Kidney capillary endothelial cell (primary cell): ENCODE measurements around the gene ERRFI1.

ENCODE experiments used
- DNase-seq: peaks from one replicate; pipeline ENCODE4 v3.0.0-alpha.2; 2018; ENCODE audit warnings: low spot score

Gene ERRFI1

DNA sequence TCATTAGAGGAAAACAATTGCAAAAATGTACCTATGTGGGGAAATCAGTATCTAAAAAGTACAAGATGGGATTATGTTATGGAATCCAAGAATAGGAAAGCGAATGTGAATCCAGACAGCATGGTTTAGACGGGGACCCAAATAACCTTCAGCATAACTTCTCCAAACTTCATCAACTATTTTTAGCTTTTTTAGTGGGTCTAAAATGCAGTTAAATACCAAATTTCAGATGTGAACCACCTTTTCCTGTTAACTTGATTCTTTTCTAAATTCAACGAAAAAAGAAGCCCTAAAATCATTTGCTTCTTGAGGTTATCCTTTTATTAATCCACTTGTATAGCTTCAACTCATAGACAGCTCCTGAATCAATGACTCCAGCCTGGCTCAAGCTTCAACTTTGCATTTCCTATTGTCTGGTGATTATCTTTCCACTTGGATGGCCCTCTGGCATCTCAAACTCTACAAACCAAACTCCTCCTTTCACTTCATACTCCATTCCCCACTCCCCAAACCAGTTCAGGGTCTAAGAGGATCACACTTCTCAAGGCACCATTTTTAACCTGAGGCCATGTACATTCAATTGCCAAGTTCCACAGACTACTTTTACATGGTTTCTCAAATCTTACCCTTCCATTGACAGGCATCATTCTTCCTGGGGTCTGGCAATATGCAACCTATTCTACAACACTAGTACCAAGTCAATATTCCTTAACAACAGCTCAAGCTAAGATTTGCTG lies 7.4 kb downstream of the ERRFI1 start:
- DNase-seq, result no peak

DNA sequence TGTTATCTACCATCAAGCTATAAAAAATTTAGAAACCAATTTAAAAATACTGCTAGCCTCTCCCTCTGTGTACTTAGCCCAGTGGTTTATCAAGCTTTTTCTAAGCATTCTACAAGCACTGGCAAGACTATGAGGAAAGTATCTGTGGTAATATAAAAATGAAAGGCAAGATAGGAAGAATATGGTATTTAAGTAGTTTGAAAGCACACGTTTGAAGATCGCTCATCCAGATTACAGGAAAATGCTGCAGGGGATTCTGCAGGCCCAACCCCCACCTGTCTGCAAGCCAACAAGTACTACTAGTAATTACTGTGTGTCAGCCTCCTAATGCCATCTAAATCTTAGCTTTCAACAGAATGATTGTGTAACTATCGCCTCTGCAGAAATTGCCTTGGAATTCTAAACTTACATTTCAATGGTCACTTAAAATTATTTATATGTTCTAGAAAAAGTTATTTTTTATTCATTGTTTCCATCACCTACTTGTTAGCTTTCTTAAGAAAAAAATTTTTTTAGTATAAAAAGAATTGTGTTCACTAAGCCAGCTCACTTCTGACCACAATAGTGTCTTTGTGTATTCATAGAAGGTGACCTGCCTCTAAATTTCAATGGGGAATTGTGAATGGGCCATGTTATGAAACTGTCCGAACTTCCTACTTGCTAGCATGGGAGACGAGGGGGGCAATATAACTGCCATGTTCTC lies 8.5 kb downstream of the ERRFI1 start:
- DNase-seq, result no peak

DNA sequence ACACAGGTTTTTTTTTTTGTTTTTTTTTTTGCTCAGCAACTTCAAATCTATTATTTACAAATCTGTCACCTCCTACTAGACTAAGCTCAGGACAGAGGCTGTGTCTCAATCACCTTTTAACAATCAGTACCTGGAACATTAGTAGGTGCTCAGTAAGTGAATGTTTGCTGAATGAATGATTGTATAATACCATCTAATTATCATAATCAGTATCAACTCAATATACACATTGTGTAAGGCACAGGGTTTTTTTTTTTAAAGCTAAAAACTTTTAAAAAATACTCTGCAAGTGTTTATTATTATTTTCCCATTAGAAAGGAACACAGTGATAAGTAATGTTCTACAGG lies 9.2 kb downstream of the ERRFI1 start:
- DNase-seq, result no peak

DNA sequence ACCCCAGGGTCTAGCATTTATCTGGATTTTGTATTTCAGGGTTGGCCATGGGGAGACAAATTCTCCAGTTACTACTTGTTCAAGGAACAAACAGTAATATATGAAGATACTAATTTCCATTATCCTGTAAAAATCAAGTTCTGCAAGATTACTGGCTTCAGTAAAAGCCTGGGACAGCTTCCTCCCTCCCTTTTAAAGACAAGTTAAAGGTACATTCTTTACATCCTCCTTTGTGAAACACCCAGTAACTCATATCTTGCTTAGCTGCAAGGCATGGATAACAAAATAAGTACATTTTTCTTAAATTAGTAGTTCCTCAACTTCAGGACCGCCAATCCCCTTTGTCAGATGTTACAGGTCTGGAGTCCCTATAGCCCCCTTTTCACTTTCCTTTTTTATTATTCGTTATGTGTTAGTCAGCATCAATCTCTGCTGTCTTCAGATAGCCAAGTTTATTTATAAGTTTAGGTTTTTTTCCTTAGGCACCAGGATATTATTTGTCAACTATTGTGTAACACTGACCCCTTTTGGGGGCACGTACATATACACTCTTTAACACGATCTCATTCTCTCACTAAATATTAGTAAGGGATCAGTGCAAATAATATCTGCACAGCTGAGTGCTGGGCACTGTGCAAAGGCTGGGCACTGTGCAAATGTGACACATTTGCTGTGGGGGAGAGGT lies 9.8 kb downstream of the ERRFI1 start:
- no peak for DNase-seq

DNA sequence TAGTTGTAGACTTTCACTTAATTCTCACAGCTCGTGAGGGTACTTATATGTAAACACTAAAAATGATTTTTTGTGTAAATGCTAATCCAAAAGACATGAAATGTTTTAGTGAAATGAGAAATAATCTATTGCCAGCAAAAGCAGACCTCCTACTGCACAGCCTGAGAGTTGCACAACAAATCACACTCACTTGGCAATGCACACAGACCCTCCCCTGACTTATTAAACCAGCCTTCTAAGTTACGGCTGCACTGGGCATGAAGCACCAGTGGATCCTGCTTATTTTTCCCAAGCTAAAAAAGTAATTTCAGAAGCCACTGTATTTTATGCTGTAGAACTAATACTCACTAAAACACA lies 10.3 kb downstream of the ERRFI1 start:
- DNase-seq, result no peak

DNA sequence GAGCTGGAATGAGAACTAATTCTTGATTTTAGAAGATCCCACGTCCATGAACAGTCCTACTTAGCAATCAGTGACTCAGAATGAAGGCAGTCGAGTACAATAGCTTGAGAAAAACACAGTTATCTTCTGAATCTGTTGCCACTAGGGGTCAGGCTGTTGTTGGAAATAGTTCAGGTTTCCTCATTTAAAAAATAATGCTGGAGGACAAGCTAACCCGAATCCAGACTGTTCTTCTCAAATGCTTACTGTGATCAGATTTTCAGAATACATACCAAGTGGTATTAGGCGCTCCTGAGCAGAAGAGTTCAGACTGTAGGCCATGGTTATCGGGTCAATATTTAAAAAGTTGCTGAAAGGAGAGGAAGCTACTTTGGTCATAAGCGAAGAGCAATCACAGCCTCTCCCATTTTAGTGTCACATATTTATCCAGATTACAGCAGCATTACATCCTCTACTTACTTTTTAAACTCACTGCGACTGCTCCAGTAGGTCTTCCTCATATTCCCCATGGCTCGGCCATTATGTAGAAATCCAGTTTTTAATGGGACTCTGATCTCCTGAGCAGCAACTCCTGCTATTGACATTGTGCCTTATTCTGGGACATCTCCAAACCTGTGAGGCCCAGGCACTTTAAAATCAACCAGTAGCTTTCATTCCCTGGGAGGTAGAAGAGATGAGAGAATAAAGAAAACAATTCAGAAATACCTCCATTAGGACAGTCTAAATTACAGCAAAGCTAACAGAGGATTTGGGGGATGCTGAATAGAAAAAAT lies 10.9 kb downstream of the ERRFI1 start:
- peak; percentile 82 for DNase-seq

DNA sequence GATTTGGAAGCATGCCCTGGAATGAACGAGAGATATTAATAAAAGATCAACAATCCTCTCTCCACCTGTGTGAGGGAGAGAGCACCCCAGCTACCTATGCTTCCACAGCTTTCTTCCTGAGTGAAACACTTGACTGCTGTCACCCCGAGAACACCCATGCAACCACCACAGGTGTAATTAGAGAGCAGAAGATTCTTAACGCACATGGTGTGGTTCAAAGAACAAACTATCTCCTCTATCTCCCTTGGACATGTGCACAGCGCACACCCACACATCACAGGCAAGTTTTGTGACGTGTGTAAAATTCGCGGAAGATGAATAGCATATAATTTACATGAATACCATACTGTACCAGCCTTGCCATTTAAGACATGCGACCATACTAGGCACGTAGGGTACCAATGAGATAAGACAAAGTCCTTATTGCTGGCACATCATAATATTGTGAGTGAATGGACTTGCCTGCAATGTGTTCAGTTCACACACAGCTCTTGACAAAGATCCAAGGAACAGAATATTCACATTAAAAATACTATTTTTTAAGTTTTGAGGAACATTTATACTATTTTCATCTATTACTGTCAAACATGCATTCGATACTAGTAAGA lies 11.6 kb downstream of the ERRFI1 start:
- DNase-seq, result no peak

DNA sequence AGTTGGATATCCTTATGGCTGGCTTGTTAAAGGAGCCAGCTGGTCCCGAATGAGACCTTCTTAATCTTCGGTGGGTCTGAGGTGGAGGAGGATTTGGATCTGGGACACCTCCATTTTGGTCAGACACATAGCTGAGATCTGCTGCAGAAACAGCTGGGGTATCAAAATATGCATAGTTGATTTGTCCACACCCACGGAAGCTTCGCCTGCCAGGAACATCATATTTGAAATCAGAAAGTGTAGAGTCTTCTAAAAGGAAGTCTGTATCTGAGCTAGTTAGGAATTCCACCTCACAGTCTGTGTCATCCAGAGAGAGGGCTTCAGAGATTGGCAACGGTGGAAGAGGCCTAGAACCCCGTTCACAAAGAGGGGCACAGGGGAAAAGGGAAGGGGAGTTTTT lies 12.3 kb downstream of the ERRFI1 start:
- DNase-seq, result no peak

DNA sequence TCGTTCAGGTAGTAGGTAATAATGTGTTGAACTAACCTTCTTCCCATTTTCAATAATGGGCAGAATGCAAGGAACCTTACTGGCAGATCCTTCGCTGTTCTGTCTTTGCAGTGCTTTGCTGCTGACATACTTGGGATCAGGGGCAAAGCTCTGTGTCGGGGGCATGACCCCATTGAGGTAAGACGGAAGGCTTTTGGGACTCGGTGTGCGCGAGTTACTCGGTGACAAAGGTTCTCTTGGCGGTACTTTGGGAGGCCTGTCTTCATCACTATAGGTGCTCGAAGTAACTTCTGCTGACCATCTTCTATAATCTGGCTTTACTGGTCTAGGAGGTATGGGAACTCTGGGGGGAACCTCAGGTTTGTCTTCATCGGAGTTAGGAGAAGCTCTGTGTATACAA lies 12.7 kb downstream of the ERRFI1 start:
- no peak for DNase-seq

DNA sequence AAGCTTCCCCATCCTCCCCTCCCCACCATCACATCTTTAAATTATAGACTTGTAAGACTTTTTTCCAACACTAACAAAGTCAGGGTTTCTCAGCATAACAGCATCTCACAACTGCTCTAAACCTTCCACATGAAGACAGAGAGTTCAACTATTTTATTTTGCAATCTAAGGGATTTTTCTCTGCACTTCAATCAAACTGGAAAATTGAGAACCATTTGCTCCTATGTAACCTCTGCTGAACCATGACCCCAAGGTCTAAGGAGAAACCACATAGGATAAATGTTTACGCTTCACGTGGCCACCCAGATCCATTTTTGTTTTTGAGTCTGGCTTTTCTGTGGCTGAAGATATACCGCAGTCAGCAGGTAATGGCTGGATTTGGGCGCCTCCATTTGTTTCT lies 13.2 kb downstream of the ERRFI1 start:
- no peak for DNase-seq

DNA sequence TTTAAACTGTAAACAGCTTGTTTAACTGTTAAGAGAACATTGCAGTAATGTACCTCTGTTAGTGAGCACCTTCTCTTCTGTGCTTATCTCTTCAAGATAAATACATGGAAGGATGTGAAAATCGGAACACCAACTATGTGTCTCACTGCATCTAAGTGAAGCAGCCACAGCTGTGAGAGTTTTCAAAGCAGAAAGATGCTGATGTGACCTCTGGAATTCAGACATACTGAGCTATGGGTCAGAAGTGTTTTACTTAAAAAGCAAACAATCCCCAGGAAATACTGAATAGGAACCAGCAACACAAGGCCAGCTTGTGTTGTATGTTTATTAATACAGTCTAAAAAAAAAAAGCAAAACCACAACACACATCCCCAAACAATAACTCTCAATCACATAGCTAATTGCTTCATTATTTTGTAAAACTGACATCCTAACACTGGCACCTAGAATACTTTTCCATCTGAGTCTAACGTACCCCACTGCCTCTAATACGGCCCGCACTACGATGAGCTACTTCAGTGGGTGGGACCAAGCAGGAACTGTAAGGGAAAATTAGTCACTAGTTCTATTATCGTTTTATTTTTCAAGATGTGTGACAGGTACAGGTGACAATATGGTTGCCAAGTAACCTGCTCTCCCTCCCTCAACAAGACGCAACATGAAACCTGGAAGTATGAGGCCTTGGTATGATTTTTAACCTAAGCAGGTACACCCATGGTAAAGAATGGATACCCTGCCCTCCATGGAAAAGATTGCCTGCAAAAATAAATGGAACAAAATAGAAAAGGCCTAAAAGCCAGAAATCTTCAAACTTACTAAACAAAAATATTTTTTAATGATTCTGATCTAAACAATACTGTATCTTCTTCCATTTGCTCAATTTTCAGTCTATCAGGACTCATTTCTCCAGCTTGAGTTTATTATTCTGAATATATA lies 13.9 kb downstream of the ERRFI1 start:
- no peak for DNase-seq

DNA sequence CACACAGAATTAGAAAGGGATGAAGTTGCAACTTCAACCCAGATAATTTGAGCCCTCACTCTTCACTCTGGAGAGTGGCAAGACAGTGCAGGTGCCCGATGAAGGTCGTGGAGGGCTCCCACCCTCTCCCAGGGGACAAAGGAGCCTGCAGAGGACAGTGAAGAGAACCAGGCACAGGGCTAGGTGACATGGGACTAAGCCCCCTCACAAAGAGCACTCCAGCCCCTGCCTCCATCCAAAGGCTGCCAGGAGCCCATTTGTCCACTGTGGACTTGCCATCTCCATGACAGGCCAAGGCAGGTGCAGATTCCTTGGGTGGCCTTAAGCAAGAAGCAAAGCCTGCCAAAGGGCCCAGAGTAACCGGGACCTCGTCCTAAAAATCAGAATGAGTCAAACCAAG lies 15.1 kb downstream of the ERRFI1 start:
- DNase-seq, result no peak

DNA sequence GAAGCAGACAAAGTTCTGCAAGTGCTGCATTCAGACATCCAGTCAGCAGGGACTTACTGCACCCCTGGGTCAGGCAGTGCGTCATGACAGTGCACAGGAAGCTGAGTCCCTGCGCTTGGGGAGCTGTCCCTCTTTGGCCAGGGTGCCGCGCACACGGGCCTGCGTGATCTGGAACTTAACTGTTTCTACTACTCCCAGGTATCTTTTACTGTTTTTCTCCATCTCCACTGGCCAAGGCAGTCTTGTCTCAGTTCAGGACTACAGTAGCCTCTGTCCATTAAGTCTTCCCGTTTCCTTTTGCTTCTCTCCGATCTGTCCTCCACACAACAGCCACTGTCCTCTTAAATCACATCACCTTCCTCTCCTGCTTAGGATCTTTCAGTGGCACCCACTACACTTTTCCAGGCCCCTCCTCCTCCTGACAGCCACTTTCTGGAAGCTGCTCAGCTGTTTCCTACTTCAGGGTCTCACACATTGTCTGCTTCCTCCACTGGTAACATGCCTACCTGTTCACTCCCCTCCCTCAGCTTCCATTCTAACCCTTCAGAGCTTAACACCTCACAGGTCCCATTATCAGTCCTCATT lies 15.9 kb downstream of the ERRFI1 start:
- DNase-seq, result no peak

DNA sequence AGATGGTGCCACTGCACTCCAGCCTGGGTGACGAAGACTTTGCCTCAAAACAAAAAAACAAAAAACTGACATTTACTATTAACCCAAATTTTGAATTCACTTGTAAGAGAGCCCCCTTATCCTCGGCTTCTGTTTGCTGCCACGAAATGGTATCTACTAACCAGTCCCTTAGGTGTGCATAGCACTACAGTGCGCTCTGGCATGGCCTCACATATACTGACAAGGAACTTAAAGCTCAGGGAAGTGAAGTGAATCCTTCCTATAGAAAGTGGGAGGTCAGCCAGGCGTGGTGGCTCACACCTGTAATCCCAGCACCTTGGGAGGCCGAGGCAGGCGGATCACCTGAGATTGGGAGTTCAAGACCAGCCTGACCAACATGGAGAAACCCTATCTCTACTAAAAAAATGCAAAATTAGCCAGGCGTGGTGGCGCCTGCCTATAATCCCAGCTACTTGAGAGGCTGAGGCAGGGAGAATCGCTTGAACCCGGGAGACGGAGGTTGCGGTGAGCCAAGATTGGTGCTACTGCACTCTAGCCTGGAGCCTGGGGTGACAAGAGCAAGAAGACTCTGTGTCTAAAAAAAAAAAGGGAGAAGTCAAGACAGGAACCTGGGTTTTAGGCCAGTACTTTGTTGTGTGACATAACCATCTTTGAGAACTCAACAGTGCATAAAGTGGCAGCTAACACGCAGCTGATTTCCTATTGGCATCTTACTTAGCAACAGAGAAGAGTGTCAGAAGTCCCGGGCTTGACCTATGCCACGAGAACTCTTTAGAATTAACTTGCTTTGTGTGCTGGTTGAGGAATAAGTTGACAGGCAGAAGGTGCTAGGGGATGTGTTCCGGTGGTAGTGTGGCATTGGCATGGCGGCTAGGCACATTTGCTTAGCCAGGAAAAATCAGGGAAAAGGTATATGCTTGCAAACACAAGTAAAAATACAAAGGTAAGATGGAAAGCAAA lies 16.8 kb downstream of the ERRFI1 start:
- no peak for DNase-seq

DNA sequence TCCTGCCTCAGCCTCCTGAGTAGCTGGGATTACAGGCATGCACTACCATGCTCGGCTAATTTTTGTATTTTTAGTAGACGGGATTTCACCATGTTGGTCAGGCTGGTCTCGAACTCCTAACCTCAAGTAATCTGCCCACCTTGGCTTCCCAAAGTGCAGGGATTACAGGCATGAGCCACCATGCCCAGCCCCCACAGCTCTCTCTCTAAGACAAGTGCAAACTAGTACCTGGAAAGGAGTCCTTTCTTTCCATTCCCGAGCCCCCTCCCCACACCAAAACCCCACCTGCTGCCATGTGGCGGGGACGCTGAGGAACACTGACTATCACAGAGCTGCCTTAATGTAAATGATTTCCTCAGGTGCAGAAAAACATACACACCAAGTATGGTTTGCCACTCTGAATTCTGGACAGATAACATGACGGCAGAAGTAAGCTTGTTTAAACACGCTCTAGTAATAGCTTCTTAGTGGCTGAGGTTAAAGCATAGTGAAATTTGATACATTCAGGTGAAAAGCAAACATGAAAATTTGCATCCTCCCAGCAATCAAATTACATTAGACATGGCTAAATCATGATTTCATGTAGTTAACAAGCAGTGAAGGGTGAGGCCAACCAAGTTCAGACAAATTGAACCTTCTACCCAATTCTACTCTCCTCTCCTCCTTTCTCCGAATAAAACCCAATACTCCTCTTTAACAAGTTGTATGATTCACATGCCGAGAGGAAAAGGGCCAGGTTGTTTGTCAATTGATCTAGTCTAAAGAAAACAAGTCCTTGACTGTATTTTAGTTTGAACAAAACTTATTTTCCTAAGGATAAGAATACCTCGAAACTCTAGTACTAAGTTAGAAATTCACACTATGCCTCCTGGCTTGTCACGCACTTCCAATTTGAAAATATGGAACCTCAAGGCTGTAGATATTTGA lies 19.8 kb downstream of the ERRFI1 start:
- DNase-seq, result no peak

DNA sequence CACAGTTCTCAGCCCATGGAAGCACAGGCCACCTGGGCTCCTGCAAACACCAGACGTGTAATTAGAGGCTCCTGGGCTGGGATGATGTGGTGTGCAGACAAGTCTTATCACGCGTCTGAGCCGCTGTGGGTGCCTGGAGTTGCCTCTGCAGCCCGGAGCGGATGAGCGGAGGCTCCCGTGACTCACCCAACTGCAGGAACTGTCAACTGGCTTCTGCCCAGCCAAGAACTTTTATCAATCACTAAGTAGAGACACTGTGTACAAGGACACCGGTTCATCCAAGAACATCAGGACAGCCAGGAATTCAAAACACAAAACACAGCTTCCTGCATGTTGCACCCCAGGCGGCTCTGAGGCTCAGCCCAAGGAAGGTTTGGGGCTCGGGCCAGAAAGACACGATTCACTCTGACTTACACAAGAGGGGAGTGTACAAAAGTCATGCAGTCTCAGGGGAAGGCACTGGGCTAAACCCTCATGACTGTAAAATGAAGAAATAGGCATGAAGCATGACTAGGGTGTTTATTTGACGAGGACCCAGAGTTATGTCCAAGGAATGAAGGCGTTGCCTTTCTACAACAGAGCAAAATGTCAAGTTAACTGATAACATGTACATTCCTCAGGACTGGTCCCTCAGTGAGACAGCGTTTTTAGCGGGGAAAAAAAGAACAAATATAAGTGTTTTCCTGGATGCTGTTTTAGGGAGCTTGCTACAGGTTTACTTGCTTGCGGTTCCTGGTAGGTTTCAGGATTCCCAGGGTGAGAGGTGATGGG lies 21.1 kb downstream of the ERRFI1 start:
- peak; percentile 68 for DNase-seq

DNA sequence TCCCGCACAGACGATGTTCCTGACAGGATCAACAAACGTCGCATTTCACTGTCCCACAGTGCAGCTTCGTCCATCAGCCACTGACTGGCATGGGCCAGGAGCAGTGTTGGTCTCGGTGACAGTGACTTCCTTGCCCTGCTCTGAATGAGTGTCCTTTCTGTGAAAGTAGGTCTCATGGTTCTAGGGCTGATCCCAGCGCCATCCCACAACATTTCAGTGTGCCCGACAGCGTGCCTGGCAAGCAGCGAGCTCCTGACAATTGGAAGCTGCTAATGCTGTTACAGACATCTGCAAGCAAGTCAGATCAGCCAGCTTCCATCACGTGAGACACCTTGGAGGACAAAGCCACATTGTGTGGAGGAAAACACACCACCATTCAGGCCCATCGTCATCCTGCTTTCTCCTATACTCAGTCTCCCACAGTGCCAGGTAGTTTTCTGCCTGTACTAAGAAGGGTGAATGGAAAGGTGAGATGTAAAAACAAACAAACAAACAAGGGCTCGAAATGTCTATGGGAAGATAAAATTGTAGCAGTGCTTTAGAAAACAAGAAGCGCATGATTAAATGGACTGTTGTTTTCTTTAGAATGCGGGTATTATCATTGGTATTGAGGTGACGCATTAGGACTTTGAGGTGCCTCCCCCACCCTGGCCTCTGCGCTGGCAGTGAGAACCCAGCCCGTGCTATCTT lies 21.9 kb downstream of the ERRFI1 start:
- DNase-seq, result no peak
